Measurements from ENCODE around the gene RAP1GAP2.

The RAP1GAP2 gene

DNA sequence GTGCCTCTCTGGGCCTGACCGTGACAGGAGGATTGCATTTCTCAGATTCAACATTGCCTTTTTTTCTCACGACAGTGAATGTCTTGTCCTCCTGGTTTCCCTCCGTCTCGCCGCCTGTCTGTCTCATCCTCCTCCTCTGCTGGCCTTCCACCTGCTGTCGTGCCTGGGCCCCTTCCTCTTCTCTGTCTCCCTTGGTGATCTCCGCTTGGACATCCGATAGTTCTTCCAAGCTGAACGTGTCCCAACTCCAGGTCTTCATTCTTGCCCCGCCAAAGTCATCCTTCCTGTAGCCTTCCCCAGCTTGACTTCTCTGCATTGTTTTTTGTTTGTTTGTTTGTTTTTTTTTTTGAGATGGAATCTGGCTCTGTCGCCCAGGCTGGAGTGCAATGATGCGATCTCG is 79.4 kb downstream of the RAP1GAP2 start:
- Histone ChIP-seq H3K79me1 (ENCODE audit: low read length) (peaks cover 18% of the 10 kb centered on the region), H3K18ac (ENCODE audit: low read length) (peak overlapping the region; percentile 5), H3K4me2 (ENCODE audit: low read length) (no peak overlapping the region), H3K4ac (ENCODE audit: low read depth, low read length) (peak overlapping the region; percentile 2), H3K36me3 (ENCODE audit: control insufficient read depth in 1 of 2, insufficient read depth in 2 of 2, low read length in 2 of 2) (no peaks in the 10 kb centered on the region), H3K9me3 (ENCODE audit: insufficient read depth, low read depth, low read length) (no peaks in the 10 kb centered on the region), H3K23ac (ENCODE audit: low read length) (no peak overlapping the region), H4K12ac (ENCODE audit: low read depth, low read length) (no peak overlapping the region), H2BK120ac (ENCODE audit: insufficient read depth, low read length, poor library complexity) (peak overlapping the region; percentile 93), H3K27me3 (ENCODE audit: insufficient read depth, low read length) (no peaks in the 10 kb centered on the region), H2BK5ac (ENCODE audit: low read depth, low read length, poor library complexity) (peak overlapping the region; percentile 61), H3K9ac (ENCODE audit: low read length) (no peak overlapping the region), H2BK12ac (ENCODE audit: low read length) (peak overlapping the region; percentile 72), H3K4me3 (ENCODE audit: low read depth, low read length) (no peak overlapping the region), H3K27ac (ENCODE audit: low read depth, low read length) (peak overlapping the region; percentile 5), H2AK5ac (ENCODE audit: low read length) (peak overlapping the region; percentile 39), H3K4me1 (ENCODE audit: control insufficient read depth in 1 of 2, insufficient read depth in 2 of 2, low read length in 2 of 2) (peaks cover 36% of the 10 kb centered on the region in 2 experiments), H2AFZ (ENCODE audit: insufficient read depth, low read length, poor library complexity) (peak overlapping the region; percentile 35), H3K14ac (ENCODE audit: low read length) (peak overlapping the region; percentile 57), H4K91ac (ENCODE audit: low read depth, low read length) (peak overlapping the region; percentile 76), H4K8ac (ENCODE audit: low read depth, low read length) (peak overlapping the region; percentile 17), H3K79me2 (ENCODE audit: control insufficient read depth, insufficient read depth, low read length, poor library complexity) (peaks cover 4% of the 10 kb centered on the region)
- no CpG with 5 or more reads among the region's 13 CpGs for WGBS (ENCODE audit: extremely low coverage, insufficient coverage, insufficient read length)
- DNase-seq = peak in 1 of 2 donors; percentile 40

DNA sequence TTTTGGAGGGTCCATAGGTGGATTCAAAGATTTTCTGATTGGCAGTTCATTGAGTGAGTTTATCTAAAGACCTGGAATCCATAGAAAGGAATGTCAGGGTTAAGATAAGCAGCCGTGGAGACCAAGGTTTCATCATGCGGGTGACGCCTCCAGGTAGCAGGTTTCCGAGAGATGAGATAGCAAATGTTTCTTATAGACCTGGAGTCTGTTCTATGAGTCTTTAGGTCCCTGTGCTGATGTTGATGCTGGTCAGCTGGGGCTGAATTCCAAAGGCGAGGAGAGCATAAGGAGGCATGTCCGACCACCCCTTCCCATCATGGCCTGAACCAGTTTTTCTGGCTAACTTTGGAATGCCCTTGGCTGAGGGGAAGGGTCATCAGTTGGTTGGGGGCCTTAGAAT is 80.2 kb downstream of the RAP1GAP2 start:
- no peaks in the 10 kb centered on the region for H3K9me3 ChIP-seq (ENCODE audit: insufficient read depth, low read depth, low read length)
- H3K4ac ChIP-seq (ENCODE audit: low read depth, low read length) = no peak overlapping the region
- no peak overlapping the region for H2BK120ac ChIP-seq (ENCODE audit: insufficient read depth, low read length, poor library complexity)
- WGBS (ENCODE audit: extremely low coverage, insufficient coverage, insufficient read length) = no CpG with 5 or more reads among the region's 6 CpGs
- H3K9ac ChIP-seq (ENCODE audit: low read length) = no peak overlapping the region
- no peak overlapping the region for H3K14ac ChIP-seq (ENCODE audit: low read length)
- H4K91ac ChIP-seq (ENCODE audit: low read depth, low read length) = no peak overlapping the region
- no peak overlapping the region for H3K23ac ChIP-seq (ENCODE audit: low read length)
- H3K79me2 ChIP-seq (ENCODE audit: control insufficient read depth, insufficient read depth, low read length, poor library complexity) = peaks cover 2% of the 10 kb centered on the region
- H3K4me1 ChIP-seq (ENCODE audit: control insufficient read depth in 1 of 2, insufficient read depth in 2 of 2, low read length in 2 of 2) = peaks cover 31 to 33% of the 10 kb centered on the region in 2 experiments
- H3K4me3 ChIP-seq (ENCODE audit: low read depth, low read length) = no peak overlapping the region
- H3K27ac ChIP-seq (ENCODE audit: low read depth, low read length) = no peak overlapping the region
- H2BK5ac ChIP-seq (ENCODE audit: low read depth, low read length, poor library complexity) = no peak overlapping the region
- H3K79me1 ChIP-seq (ENCODE audit: low read length) = peaks cover 18% of the 10 kb centered on the region
- no peak overlapping the region for H3K4me2 ChIP-seq (ENCODE audit: low read length)
- no peak overlapping the region for H4K12ac ChIP-seq (ENCODE audit: low read depth, low read length)
- H2AFZ ChIP-seq (ENCODE audit: insufficient read depth, low read length, poor library complexity) = no peak overlapping the region
- H3K18ac ChIP-seq (ENCODE audit: low read length) = no peak overlapping the region
- H2BK12ac ChIP-seq (ENCODE audit: low read length) = no peak overlapping the region
- no peaks in the 10 kb centered on the region for H3K36me3 ChIP-seq (ENCODE audit: control insufficient read depth in 1 of 2, insufficient read depth in 2 of 2, low read length in 2 of 2)
- no peak overlapping the region for H4K8ac ChIP-seq (ENCODE audit: low read depth, low read length)
- peaks cover 3% of the 10 kb centered on the region for H3K27me3 ChIP-seq (ENCODE audit: insufficient read depth, low read length)
- peak; percentile 96 for DNase-seq
- no peak overlapping the region for H2AK5ac ChIP-seq (ENCODE audit: low read length)

DNA sequence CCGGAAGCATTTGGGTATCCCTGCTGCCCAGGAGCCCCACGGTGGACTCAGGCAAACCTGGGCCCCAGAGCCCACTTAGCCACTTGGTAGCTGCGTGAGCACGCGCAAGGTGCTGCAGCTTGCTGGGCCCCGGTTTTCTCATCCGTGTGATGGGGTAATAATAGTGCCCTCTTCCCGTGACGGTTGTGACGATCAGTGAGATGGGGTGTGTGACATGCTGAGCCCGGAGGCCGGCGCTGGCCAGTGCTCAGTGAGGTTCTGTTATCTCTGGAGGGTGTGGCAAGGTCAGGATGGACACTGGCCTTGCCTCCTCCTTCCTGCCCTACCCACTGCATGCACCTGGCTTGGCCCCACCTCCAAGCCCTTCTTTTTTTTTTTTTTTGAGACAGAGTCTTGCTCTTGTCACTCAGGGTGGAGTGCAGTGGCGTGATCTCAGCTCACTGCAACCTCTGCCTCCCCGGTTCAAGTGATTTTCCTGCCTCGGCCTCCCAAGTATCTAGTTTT is 82.6 kb downstream of the RAP1GAP2 start:
- Histone ChIP-seq H3K4me2 (ENCODE audit: low read length) (no peak overlapping the region), H4K8ac (ENCODE audit: low read depth, low read length) (no peak overlapping the region), H3K14ac (ENCODE audit: low read length) (peak overlapping the region; percentile 8), H3K36me3 (ENCODE audit: control insufficient read depth in 1 of 2, insufficient read depth in 2 of 2, low read length in 2 of 2) (no peaks in the 10 kb centered on the region), H2BK5ac (ENCODE audit: low read depth, low read length, poor library complexity) (no peak overlapping the region), H3K9ac (ENCODE audit: low read length) (no peak overlapping the region), H3K79me2 (ENCODE audit: control insufficient read depth, insufficient read depth, low read length, poor library complexity) (peaks cover 2% of the 10 kb centered on the region), H2BK120ac (ENCODE audit: insufficient read depth, low read length, poor library complexity) (no peak overlapping the region), H4K12ac (ENCODE audit: low read depth, low read length) (no peak overlapping the region), H3K18ac (ENCODE audit: low read length) (peak overlapping the region; percentile 14), H2BK12ac (ENCODE audit: low read length) (peak overlapping the region; percentile 23), H3K27me3 (ENCODE audit: insufficient read depth, low read length) (peaks cover 3% of the 10 kb centered on the region), H3K23ac (ENCODE audit: low read length) (no peak overlapping the region), H4K91ac (ENCODE audit: low read depth, low read length) (no peak overlapping the region), H2AFZ (ENCODE audit: insufficient read depth, low read length, poor library complexity) (no peak overlapping the region), H3K79me1 (ENCODE audit: low read length) (peaks cover 16% of the 10 kb centered on the region), H3K9me3 (ENCODE audit: insufficient read depth, low read depth, low read length) (no peaks in the 10 kb centered on the region), H2AK5ac (ENCODE audit: low read length) (peak overlapping the region; percentile 27), H3K27ac (ENCODE audit: low read depth, low read length) (no peak overlapping the region), H3K4me1 (ENCODE audit: control insufficient read depth in 1 of 2, insufficient read depth in 2 of 2, low read length in 2 of 2) (peaks cover 28 to 29% of the 10 kb centered on the region in 2 experiments), H3K4me3 (ENCODE audit: low read depth, low read length) (no peak overlapping the region), H3K4ac (ENCODE audit: low read depth, low read length) (no peak overlapping the region)
- DNase-seq = no peak
- WGBS (ENCODE audit: extremely low coverage, insufficient coverage, insufficient read length) = no CpG with 5 or more reads among the region's 16 CpGs

DNA sequence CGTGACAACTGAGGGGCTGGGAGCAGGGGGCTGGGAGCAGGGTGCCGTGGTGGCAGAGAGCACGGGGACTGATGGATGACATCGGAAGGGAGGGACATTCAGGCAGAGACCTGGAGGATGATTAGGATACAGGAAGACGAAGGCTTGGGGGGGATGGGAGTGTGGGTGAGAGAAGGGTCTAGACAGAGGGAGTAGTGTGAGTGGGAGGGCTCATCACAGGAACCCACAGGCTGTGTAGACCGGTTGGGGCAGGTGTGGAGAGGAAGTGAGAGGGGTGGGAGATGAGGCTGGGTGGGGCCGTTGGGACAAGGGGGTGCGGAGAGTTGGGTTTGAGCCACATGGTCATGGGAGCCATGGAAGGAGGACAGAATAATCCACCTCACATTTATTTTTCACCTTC is 83.8 kb downstream of the RAP1GAP2 start:
- DNase-seq = no peak
- H4K12ac ChIP-seq (ENCODE audit: low read depth, low read length) = no peak overlapping the region
- no peak overlapping the region for H3K4me3 ChIP-seq (ENCODE audit: low read depth, low read length)
- H2AFZ ChIP-seq (ENCODE audit: insufficient read depth, low read length, poor library complexity) = no peak overlapping the region
- H2BK120ac ChIP-seq (ENCODE audit: insufficient read depth, low read length, poor library complexity) = no peak overlapping the region
- no peaks in the 10 kb centered on the region for H3K9me3 ChIP-seq (ENCODE audit: insufficient read depth, low read depth, low read length)
- H2BK5ac ChIP-seq (ENCODE audit: low read depth, low read length, poor library complexity) = no peak overlapping the region
- H2AK5ac ChIP-seq (ENCODE audit: low read length) = no peak overlapping the region
- H3K36me3 ChIP-seq (ENCODE audit: control insufficient read depth in 1 of 2, insufficient read depth in 2 of 2, low read length in 2 of 2) = no peaks in the 10 kb centered on the region
- no peak overlapping the region for H3K4me2 ChIP-seq (ENCODE audit: low read length)
- no peak overlapping the region for H3K9ac ChIP-seq (ENCODE audit: low read length)
- H3K23ac ChIP-seq (ENCODE audit: low read length) = no peak overlapping the region
- no peak overlapping the region for H4K91ac ChIP-seq (ENCODE audit: low read depth, low read length)
- H3K27me3 ChIP-seq (ENCODE audit: insufficient read depth, low read length) = peaks cover 3% of the 10 kb centered on the region
- no peak overlapping the region for H3K4ac ChIP-seq (ENCODE audit: low read depth, low read length)
- H3K79me2 ChIP-seq (ENCODE audit: control insufficient read depth, insufficient read depth, low read length, poor library complexity) = no peaks in the 10 kb centered on the region
- peaks cover 17 to 18% of the 10 kb centered on the region in 2 experiments for H3K4me1 ChIP-seq (ENCODE audit: control insufficient read depth in 1 of 2, insufficient read depth in 2 of 2, low read length in 2 of 2)
- H4K8ac ChIP-seq (ENCODE audit: low read depth, low read length) = no peak overlapping the region
- no CpG with 5 or more reads among the region's 8 CpGs for WGBS (ENCODE audit: extremely low coverage, insufficient coverage, insufficient read length)
- no peak overlapping the region for H2BK12ac ChIP-seq (ENCODE audit: low read length)
- H3K18ac ChIP-seq (ENCODE audit: low read length) = no peak overlapping the region
- peaks cover 10% of the 10 kb centered on the region for H3K79me1 ChIP-seq (ENCODE audit: low read length)
- no peak overlapping the region for H3K14ac ChIP-seq (ENCODE audit: low read length)
- no peak overlapping the region for H3K27ac ChIP-seq (ENCODE audit: low read depth, low read length)
